Erythroblast (primary cell): ENCODE measurements around the gene WDR70.
"Not testable (repeated sequence)": the region's sequence is repeated elsewhere in the genome, so short reads cannot be mapped to it uniquely, and the experiment has no call there.

Experiments
- DNase-seq, 2 experiments: peaks; one replicate each; lab custom pipeline; 2025; lab: John Stamatoyannopoulos, UW
- GATA1 ChIP-seq: IDR thresholded peaks from 2 replicates; pipeline ENCODE4 v1.6.1; 2011; ENCODE audit warnings: low read depth, mild to moderate bottlenecking, control low read depth, low read length, moderate library complexity
- POLR2A ChIP-seq: IDR thresholded peaks from 2 replicates; pipeline ENCODE4 v1.6.1; 2011; ENCODE audit warnings: mild to moderate bottlenecking, low read length

Gene WDR70

GRCh38 chr5:37428044-37428443, 48.9 kb downstream of the WDR70 start:
- TF ChIP-seq POLR2A (no peak), GATA1 (no peak)
- no peak for DNase-seq

- no peak for TF ChIP-seq POLR2A
- TF ChIP-seq GATA1: no peak
- no peak for DNase-seq
These were observed 56.1 kb downstream of the WDR70 start for GRCh38 chr5:37435261-37435660.

- TF ChIP-seq POLR2A (no peak), GATA1 (no peak)
- DNase-seq: no peak
These were observed 57.2 kb downstream of the WDR70 start for GRCh38 chr5:37436146-37436934.

GRCh38 chr5:37437711-37438110, 58.6 kb downstream of the WDR70 start:
- no peak for TF ChIP-seq GATA1
- no peak for TF ChIP-seq POLR2A
- DNase-seq: no peak

GRCh38 chr5:37445783-37446182, 66.7 kb downstream of the WDR70 start:
- DNase-seq: not testable (repeated sequence)

- DNase-seq: no peak
- TF ChIP-seq GATA1 (no peak), POLR2A (no peak)
These were observed 69.8 kb downstream of the WDR70 start for GRCh38 chr5:37448941-37449340.

GRCh38 chr5:37451991-37452390, 72.9 kb downstream of the WDR70 start:
- DNase-seq: not testable (repeated sequence)

GRCh38 chr5:37453252-37453651, 74.1 kb downstream of the WDR70 start:
- not testable (repeated sequence) for DNase-seq

GRCh38 chr5:37454402-37455055, 75.4 kb downstream of the WDR70 start:
- not testable (repeated sequence) for DNase-seq

GRCh38 chr5:37463191-37464051, 84.3 kb downstream of the WDR70 start:
- DNase-seq: not testable (repeated sequence)

GRCh38 chr5:37464581-37464980, 85.5 kb downstream of the WDR70 start:
- DNase-seq: not testable (repeated sequence)

GRCh38 chr5:37469383-37469782, 90.3 kb downstream of the WDR70 start:
- not testable (repeated sequence) for DNase-seq

GRCh38 chr5:37471666-37472197, 92.6 kb downstream of the WDR70 start:
- TF ChIP-seq GATA1 (no peak), POLR2A (no peak)

GRCh38 chr5:37477426-37477825, 98.3 kb downstream of the WDR70 start:
- DNase-seq: no peak
- TF ChIP-seq GATA1 (no peak), POLR2A (no peak)

More at GRCh38 chr5:37471666-37472197, 92.6 kb downstream of the WDR70 start:
- DNase-seq: no peak
